ENCODE results near the gene DESI2.

The DESI2 gene

GRCh38 chr1:244755673-244756072, 102.7 kb downstream of the DESI2 start:
- DNase-seq (ENCODE audit: low spot score), result no peak

GRCh38 chr1:244757091-244757939, 104.4 kb downstream of the DESI2 start:
- DNase-seq (ENCODE audit: low spot score), result no peak

Measured in kidney capillary endothelial cell (primary cell).